ENCODE data around the gene KDF1.

GRCh38 chr1:26913754-26914619, 46.3 kb downstream of the KDF1 start, which contains the start of gene NR0B2:
- TF ChIP-seq CTCF (IDR thresholded peaks at IDR 0.05) = no peak
- peak in 2 of 4 donors; percentile 60 to 74 for TF ChIP-seq POLR2A (IDR thresholded peaks at IDR 0.05)
- TF ChIP-seq POLR2AphosphoS5 (IDR thresholded peaks at IDR 0.05) = peak; percentile 8 to 82 (median 80)
- TF ChIP-seq EP300 (IDR thresholded peaks at IDR 0.05) = no peak

All from stomach (tissue), 4 donors.